Activated naive CD8-positive, alpha-beta T cell treated with anti-CD3 and anti-CD28 coated beads, Interleukin-2, amount 50 U/mL, for 16 hours (primary cell): ENCODE results near the gene TMEM138.
"Not testable (repeated sequence)": the region's sequence is repeated elsewhere in the genome, so short reads cannot be mapped to it uniquely, and the experiment has no call there.

ENCODE experiments used
- DNase-seq: peaks from one replicate; pipeline ENCODE4 v3.0.0-alpha.2; 2020; ENCODE audit warnings: low read depth, low spot score

The TMEM138 gene

GRCh38 chr11:61364012-61364675, 2.0 kb downstream of the TMEM138 start:
- no peak for DNase-seq

GRCh38 chr11:61367406-61367805, 5.2 kb downstream of the TMEM138 start:
- no peak for DNase-seq

- no peak for DNase-seq
These were observed 6.5 kb downstream of the TMEM138 start for GRCh38 chr11:61368646-61369045.

GRCh38 chr11:61369372-61370348, 7.5 kb downstream of the TMEM138 start:
- no peak for DNase-seq

GRCh38 chr11:61370349-61371005, 8.3 kb downstream of the TMEM138 start:
- DNase-seq, result no peak

GRCh38 chr11:61372659-61373420, 10.7 kb downstream of the TMEM138 start:
- DNase-seq, result no peak

GRCh38 chr11:61375761-61376108, 13.6 kb downstream of the TMEM138 start:
- no peak for DNase-seq

- DNase-seq, result no peak
These were observed 15.4 kb downstream of the TMEM138 start for GRCh38 chr11:61377461-61378160.

- no peak for DNase-seq
These were observed 16.6 kb downstream of the TMEM138 start for GRCh38 chr11:61378713-61379313.

- DNase-seq, result no peak
These were observed 18.7 kb downstream of the TMEM138 start for GRCh38 chr11:61380884-61381283.

- DNase-seq, result not testable (repeated sequence)
These were observed 21.7 kb downstream of the TMEM138 start for GRCh38 chr11:61383859-61384258.

- no peak for DNase-seq
These were observed 22.4 kb downstream of the TMEM138 start for GRCh38 chr11:61384271-61385242.

GRCh38 chr11:61390161-61390560, 28.0 kb downstream of the TMEM138 start:
- no peak for DNase-seq

- DNase-seq, result no peak
These were observed 30.9 kb downstream of the TMEM138 start for GRCh38 chr11:61392981-61393595.

GRCh38 chr11:61401173-61401572, 39.0 kb downstream of the TMEM138 start:
- no peak for DNase-seq

GRCh38 chr11:61401573-61401972, 39.4 kb downstream of the TMEM138 start:
- no peak for DNase-seq

- no peak for DNase-seq
These were observed 41.5 kb downstream of the TMEM138 start for GRCh38 chr11:61403658-61404057.

GRCh38 chr11:61404103-61404502, 41.9 kb downstream of the TMEM138 start:
- DNase-seq, result no peak

GRCh38 chr11:61404641-61405040, 42.5 kb downstream of the TMEM138 start:
- DNase-seq, result no peak
